HepG2 (cell line): ENCODE measurements around the gene SRP72. TPM values are rescaled to one million over a fixed set of nuclear protein-coding genes. Genes with fewer than 3 reads are reported as not detected.
"Not testable (repeated sequence)": the region's sequence is repeated elsewhere in the genome, so short reads cannot be mapped to it uniquely, and the experiment has no call there.

Experiments
- ATAC-seq: fragments of 200-7000 bp; cut with Tn5 transposase; 3 replicates; pipeline ENCODE4 v1.9.1; 2020; ENCODE audit warnings: mild to moderate bottlenecking, moderate library complexity
- BruUV-seq: library from RNA; stranded (reverse); fragments of 400-500 nt; replicated peaks from 2 replicates; lab custom pipeline; 2021; lab: Mats Ljungman, UMichigan
- CTCF ChIA-PET: fragments of 300-600 bp; formaldehyde crosslinking; extraction: SDS; loops from one replicate; lab custom pipeline; 2021; ENCODE audit warnings: low total read pairs, inconsistent platforms, low intra/inter-chr PET ratio; lab: Yijun Ruan, JAX
- POLR2A ChIA-PET: fragments of 350-600 bp; sonication (Branson Sonifier 250); formaldehyde crosslinking; loops from one replicate; lab custom pipeline; 2020; ENCODE audit warnings: antibody characterized with exemption, inconsistent platforms; lab: Yijun Ruan, JAX
- DNase-seq: peaks from one replicate; pipeline ENCODE4 v3.0.0-alpha.2; 2015; ENCODE audit warnings: low spot score
- FAIRE-seq: peaks from 3 replicates; lab custom pipeline; 2011; peaks lifted over from hg19 to GRCh38; lab: Jason Lieb, UNC
- H2AFZ ChIP-seq: one replicate; pipeline ENCODE4 v1.6.1; 2011; ENCODE audit warnings: low read length, inconsistent platforms
- H3K27ac ChIP-seq: fragments of 300-600 bp; 3 replicates; pipeline ENCODE4 v1.8.0; 2011; ENCODE audit warnings: mixed run types, mild to moderate bottlenecking, mixed read lengths, low read length, inconsistent platforms; ENCODE audit not compliant: insufficient read depth; ENCODE audit errors: extremely low read length
- H3K27me3 ChIP-seq, 2 experiments: fragments of 200-600 bp in 1 of 2; 2 replicates in 1 of 2; 3 replicates in 1 of 2; pipeline versions ENCODE4 v1.6.0 to v1.8.0; 2011; ENCODE audit warnings: low read length in 2 of 2, mild to moderate bottlenecking in 2 of 2, moderate library complexity in 2 of 2, inconsistent platforms in 1 of 2; ENCODE audit not compliant: insufficient read depth in 2 of 2, control insufficient read depth in 1 of 2
- H3K36me3 ChIP-seq, 2 experiments: fragments of 200-600 bp in 1 of 2; replicated peaks in 1 of 2; 2 replicates in 1 of 2; 3 replicates in 1 of 2; pipeline versions ENCODE4 v1.5.1 to v1.8.0; 2011; ENCODE audit warnings: low read length in 2 of 2, inconsistent platforms in 1 of 2; ENCODE audit not compliant: insufficient read depth in 2 of 2, control insufficient read depth in 1 of 2
- H3K4me1 ChIP-seq: 2 replicates; pipeline ENCODE4 v1.5.1; 2012; ENCODE audit warnings: low read length, inconsistent platforms; ENCODE audit not compliant: insufficient read depth
- H3K4me2 ChIP-seq: 2 replicates; pipeline ENCODE4 v1.6.0; 2011; ENCODE audit warnings: low read depth, low read length, inconsistent platforms
- H3K4me3 ChIP-seq, 3 experiments: fragments of 200-600 bp in 1 of 3; sonication (generic), shearing (Covaris generic) in 1 of 3; replicated peaks in 1 of 3; 2 replicates each; pipeline ENCODE4 v1.5.1; 2011 to 2016; ENCODE audit warnings: low read length in 3 of 3, inconsistent platforms in 2 of 3, low read depth in 2 of 3, mild to moderate bottlenecking in 2 of 3, control low read depth in 1 of 3, mixed read lengths in 1 of 3; ENCODE audit not compliant: insufficient read depth in 1 of 3
- H3K79me2 ChIP-seq: one replicate; pipeline ENCODE4 v1.6.1; 2011; ENCODE audit warnings: low read length, inconsistent platforms; ENCODE audit not compliant: insufficient read depth
- H3K9ac ChIP-seq: 2 replicates; pipeline ENCODE4 v1.6.0; 2011; ENCODE audit warnings: mild to moderate bottlenecking, low read depth, low read length, inconsistent platforms; ENCODE audit not compliant: insufficient read depth
- H3K9me3 ChIP-seq: 2 replicates; pipeline ENCODE4 v1.5.1; 2012; ENCODE audit warnings: mild to moderate bottlenecking, low read length
- H4K20me1 ChIP-seq: 2 replicates; pipeline ENCODE4 v1.6.0; 2011; ENCODE audit warnings: inconsistent platforms, mild to moderate bottlenecking, low read length, moderate library complexity; ENCODE audit not compliant: insufficient read depth
- BRCA1 ChIP-seq: sonication (generic); formaldehyde crosslinking; IDR thresholded peaks from 2 replicates; pipeline ENCODE4 v1.4.0; 2020; ENCODE audit warnings: missing genetic modification reagents
- CC2D1A ChIP-seq: sonication (generic); formaldehyde crosslinking; IDR thresholded peaks from 2 replicates; pipeline ENCODE4 v1.8.1; 2023; ENCODE audit warnings: mild to moderate bottlenecking, missing genetic modification reagents
- HHEX ChIP-seq: IDR thresholded peaks from 2 replicates; pipeline ENCODE4 v1.6.1; 2016; ENCODE audit warnings: control low read depth
- HMG20A ChIP-seq: IDR thresholded peaks from 2 replicates; pipeline ENCODE4 v1.6.1; 2016; ENCODE audit warnings: borderline replicate concordance
- NKX3-1 ChIP-seq: sonication (generic); formaldehyde crosslinking; IDR thresholded peaks from 2 replicates; pipeline ENCODE4 v1.5.0; 2020; ENCODE audit warnings: missing genetic modification reagents
- NPAS2 ChIP-seq: sonication (generic); formaldehyde crosslinking; IDR thresholded peaks from 2 replicates; pipeline ENCODE4 v1.8.0; 2022; ENCODE audit warnings: mild to moderate bottlenecking, missing genetic modification reagents, borderline replicate concordance
- PHF20 ChIP-seq: sonication (generic); formaldehyde crosslinking; IDR thresholded peaks from 2 replicates; pipeline ENCODE4 v1.5.0; 2020; ENCODE audit warnings: mild to moderate bottlenecking, missing genetic modification reagents
- POGZ ChIP-seq: sonication (generic); formaldehyde crosslinking; IDR thresholded peaks from 2 replicates; pipeline ENCODE4 v1.4.0; 2020; ENCODE audit warnings: mild to moderate bottlenecking, missing genetic modification reagents
- REL ChIP-seq: sonication (generic); formaldehyde crosslinking; conservative IDR thresholded peaks from 2 replicates; pipeline ENCODE4 v1.8.0; 2022; ENCODE audit warnings: mild to moderate bottlenecking, missing genetic modification reagents, moderate library complexity
- SMAD9 ChIP-seq: sonication (generic); formaldehyde crosslinking; IDR thresholded peaks from 2 replicates; pipeline ENCODE4 v1.5.1; 2020; ENCODE audit warnings: mild to moderate bottlenecking, missing genetic modification reagents
- XBP1 ChIP-seq: sonication (generic); formaldehyde crosslinking; IDR thresholded peaks from 2 replicates; pipeline ENCODE4 v1.5.0; 2020; ENCODE audit warnings: missing genetic modification reagents
- ZNF12 ChIP-seq: sonication (generic); formaldehyde crosslinking; IDR thresholded peaks from 2 replicates; pipeline ENCODE4 v1.5.0; 2020; ENCODE audit warnings: missing genetic modification reagents
- ZNF235 ChIP-seq: sonication (generic); formaldehyde crosslinking; IDR thresholded peaks from 2 replicates; pipeline ENCODE4 v1.8.1; 2023; ENCODE audit warnings: mild to moderate bottlenecking, missing genetic modification reagents, borderline replicate concordance
- ZNF24 ChIP-seq: fragments of 450-650 bp; IDR thresholded peaks from 2 replicates; pipeline ENCODE4 v1.6.1; 2017; ENCODE audit warnings: antibody characterized with exemption, mild to moderate bottlenecking
- ZNF660 ChIP-seq: sonication (generic); formaldehyde crosslinking; IDR thresholded peaks from 2 replicates; pipeline ENCODE4 v1.5.1; 2020; ENCODE audit warnings: mild to moderate bottlenecking, low read depth, missing genetic modification reagents, borderline replicate concordance
- ZNF772 ChIP-seq: sonication (generic); formaldehyde crosslinking; IDR thresholded peaks from 2 replicates; pipeline ENCODE4 v1.5.0; 2020; ENCODE audit warnings: mild to moderate bottlenecking, missing genetic modification reagents
- ZNF883 ChIP-seq: sonication (generic); formaldehyde crosslinking; IDR thresholded peaks from 2 replicates; pipeline ENCODE4 v1.5.1; 2020; ENCODE audit warnings: mild to moderate bottlenecking, missing genetic modification reagents; ENCODE audit errors: not compliant biosample characterization
- ZSCAN29 ChIP-seq: sonication (generic); formaldehyde crosslinking; conservative IDR thresholded peaks from 2 replicates; pipeline ENCODE4 v1.4.0; 2020; ENCODE audit warnings: mild to moderate bottlenecking, missing genetic modification reagents
- WGBS: methylation state at CpG from one replicate; pipeline ENCODE4 v1.1.6; 2017; ENCODE audit warnings: low lambda C conversion rate; 5-methylcytosine and 5-hydroxymethylcytosine counted together
- in situ Hi-C: cut with HindIII; loops from 2 replicates; pipeline ENCODE4 v1.10.0; 2017; ENCODE audit warnings: low pct_unique_long_range_greater_than_20kb; ENCODE audit not compliant: extremely low pct_ligation_motif_present
- intact Hi-C: fragments of 100-400 bp; cut with micrococcal nuclease; formaldehyde crosslinking; loops from one replicate; pipeline ENCODE4 v1.10.0; 2022; ENCODE audit not compliant: unreplicated experiment
- polyA plus RNA-seq, 8 experiments: library from polyadenylated mRNA; depleted of rRNA in 3 of 8; stranded (reverse) in 7 of 8; unstranded in 1 of 8; fragments of >200 nt; fragmentation: Illumina TruSeq in 4 of 8; extraction: Trizol in 4 of 8; gene quantifications; 2 replicates each; pipeline versions ENCODE4 v1.2.1 to v1.2.3, GENCODE V29; 2011 to 2016; ENCODE audit warnings: low read depth in 4 of 8, missing spikeins in 1 of 8, mixed read lengths in 1 of 8; ENCODE audit not compliant: insufficient read depth in 1 of 8
- total RNA-seq, 5 experiments: library from RNA; depleted of rRNA; stranded (reverse); fragments of >200 nt; fragmentation: Illumina TruSeq; extraction: Trizol; gene quantifications; 2 replicates each; pipeline ENCODE4 v1.2.3, GENCODE V29; 2016; ENCODE audit warnings: low read depth in 1 of 5
- TF ChIP-seq, protein P1 (sequence below): sonication (generic); formaldehyde crosslinking; IDR thresholded peaks from 2 replicates; pipeline ENCODE4 v1.4.0; 2020; ENCODE audit warnings: missing genetic modification reagents, borderline replicate concordance

Gene SRP72
- total and polyA plus RNA-seq, 2 of the 13 experiments (the other 11 are each of a cell fraction or from before 2014, with no cell fraction given): 64.9 to 75.6 TPM

DNA sequence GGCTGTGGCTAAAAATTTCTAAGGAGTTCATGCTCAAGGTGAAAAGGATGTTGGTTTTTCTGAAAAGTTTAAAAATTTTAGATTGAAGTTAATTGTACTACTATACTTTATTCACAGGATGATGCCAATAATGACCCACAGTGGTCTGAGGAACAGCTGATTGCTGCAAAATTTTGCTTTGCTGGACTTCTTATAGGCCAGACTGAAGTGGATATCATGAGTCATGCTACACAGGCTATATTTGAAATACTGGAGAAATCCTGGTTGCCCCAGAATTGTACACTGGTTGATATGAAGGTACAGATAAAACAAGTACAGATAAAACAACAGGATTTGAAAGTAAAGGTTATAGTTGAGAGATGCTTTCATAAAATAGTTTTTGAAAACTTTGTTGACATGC lies 19.1 kb upstream of the SRP72 start (continued):
- TF ChIP-seq PHF20 (CRISPR knock-in tag): no peak
- TF ChIP-seq ZNF12 (CRISPR knock-in tag): no peak
- TF ChIP-seq, protein P1, sequence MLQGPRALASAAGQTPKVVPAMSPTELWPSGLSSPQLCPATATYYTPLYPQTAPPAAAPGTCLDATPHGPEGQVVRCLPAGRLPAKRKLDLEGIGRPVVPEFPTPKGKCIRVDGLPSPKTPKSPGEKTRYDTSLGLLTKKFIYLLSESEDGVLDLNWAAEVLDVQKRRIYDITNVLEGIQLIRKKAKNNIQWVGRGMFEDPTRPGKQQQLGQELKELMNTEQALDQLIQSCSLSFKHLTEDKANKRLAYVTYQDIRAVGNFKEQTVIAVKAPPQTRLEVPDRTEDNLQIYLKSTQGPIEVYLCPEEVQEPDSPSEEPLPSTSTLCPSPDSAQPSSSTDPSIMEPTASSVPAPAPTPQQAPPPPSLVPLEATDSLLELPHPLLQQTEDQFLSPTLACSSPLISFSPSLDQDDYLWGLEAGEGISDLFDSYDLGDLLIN (CRISPR knock-in tag): no peak

DNA sequence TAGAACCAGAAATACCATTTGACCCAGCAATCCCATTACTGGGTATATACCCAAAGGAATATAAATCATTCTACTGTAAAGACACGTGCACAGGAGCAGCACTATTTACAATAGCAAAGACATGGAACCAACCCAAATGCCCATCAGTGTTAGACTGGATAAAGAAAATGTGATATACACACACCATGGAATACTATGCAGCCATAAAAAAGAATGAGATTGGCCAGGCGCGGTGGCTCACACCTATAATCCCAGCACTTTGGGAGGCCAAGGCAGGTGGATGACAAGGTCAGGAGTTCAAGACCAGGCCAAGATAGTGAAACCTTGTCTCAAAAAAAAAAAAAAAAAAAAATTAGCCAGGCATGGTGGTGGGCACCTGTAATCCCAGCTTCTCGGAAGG lies 17.9 kb upstream of the SRP72 start:
- FAIRE-seq, H3K27me3 ChIP-seq, ATAC-seq, H3K4me3 ChIP-seq, H2AFZ ChIP-seq, intact Hi-C loops, CTCF ChIA-PET, H3K4me2 ChIP-seq, DNase-seq, POLR2A ChIA-PET, H3K27ac ChIP-seq, in situ Hi-C loops, H3K9ac ChIP-seq, BruUV-seq, H3K9me3 ChIP-seq: not testable (repeated sequence)
- 92% methylated on average over 4 of the region's 4 CpGs for WGBS
- H3K79me2 ChIP-seq: peaks cover 22% of the 10 kb centered on the region
- H3K36me3 ChIP-seq: peaks cover 9 to 69% of the 10 kb centered on the region in 2 experiments
- peaks cover 14% of the 10 kb centered on the region for H3K4me1 ChIP-seq
- peaks cover 16% of the 10 kb centered on the region; the same call in 1 of the 2 replicates for H4K20me1 ChIP-seq

DNA sequence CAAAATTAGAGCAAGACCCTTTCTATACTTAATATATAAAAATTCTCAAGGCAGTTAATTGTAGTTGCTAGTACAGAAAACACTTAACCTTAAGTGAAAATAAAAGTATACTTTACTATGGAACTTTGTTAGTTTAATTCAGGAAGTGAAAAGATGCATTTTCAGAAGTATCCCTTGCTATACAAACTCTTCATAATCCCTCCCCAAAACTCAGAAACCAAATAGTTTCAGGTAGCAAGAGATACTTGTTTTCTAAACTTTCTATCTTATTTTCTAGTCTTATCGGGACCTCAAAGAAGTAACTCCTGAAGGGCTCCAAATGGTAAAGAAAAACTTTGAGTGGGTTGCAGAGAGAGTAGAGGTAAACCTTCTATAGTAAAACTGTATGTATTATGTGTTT lies 17.1 kb upstream of the SRP72 start:
- Histone ChIP-seq H2AFZ (no peak overlapping the region), H3K9ac (no peak overlapping the region), H3K27me3 (no peaks in the 10 kb centered on the region), H3K27ac (no peak overlapping the region), H3K4me2 (no peak overlapping the region), H3K79me2 (peaks cover 14% of the 10 kb centered on the region), H3K4me1 (peaks cover 6% of the 10 kb centered on the region), H3K36me3 (peaks cover 7 to 70% of the 10 kb centered on the region in 2 experiments), H3K4me3 (no peak overlapping the region), H3K9me3 (no peaks in the 10 kb centered on the region), H4K20me1 (peaks cover 8% of the 10 kb centered on the region; the same call in 1 of the 2 replicates)
- POLR2A ChIA-PET: no interaction called here
- CTCF ChIA-PET: no interaction called here
- no TSS peak for BruUV-seq
- WGBS: 100% methylated on average over 1 of the region's 1 CpG
- intact Hi-C loops: no loop called here
- ATAC-seq (no peak), DNase-seq (no peak), FAIRE-seq (no peak)
- in situ Hi-C loops: no loop called here
- no peak for TF ChIP-seq XBP1 (CRISPR knock-in tag)
- TF ChIP-seq ZSCAN29 (CRISPR knock-in tag): no peak
- TF ChIP-seq ZNF772 (CRISPR knock-in tag): no peak
- TF ChIP-seq NKX3-1 (CRISPR knock-in tag): no peak
- no peak for TF ChIP-seq POGZ (CRISPR knock-in tag)
- TF ChIP-seq REL (CRISPR knock-in tag): no peak
- no peak for TF ChIP-seq ZNF235 (CRISPR knock-in tag)
- no peak for TF ChIP-seq HHEX (CRISPR knock-in tag)
- no peak for TF ChIP-seq SMAD9
- TF ChIP-seq ZNF24: no peak
- TF ChIP-seq ZNF883 (CRISPR knock-in tag): no peak
- no peak for TF ChIP-seq BRCA1 (CRISPR knock-in tag)
- no peak for TF ChIP-seq NPAS2
- TF ChIP-seq CC2D1A (CRISPR knock-in tag): no peak
- TF ChIP-seq HMG20A (CRISPR knock-in tag): no peak
- TF ChIP-seq ZNF660 (CRISPR knock-in tag): no peak
